Activated CD8-positive, alpha-beta T cell treated with anti-CD3 and anti-CD28 coated beads for 36 hours (primary cell): Measurements from ENCODE around the gene FRYL. TPM values are rescaled to one million over a fixed set of nuclear protein-coding genes. Genes with fewer than 3 reads are reported as not detected.
"Not testable (repeated sequence)": the region's sequence is repeated elsewhere in the genome, so short reads cannot be mapped to it uniquely, and the experiment has no call there.

Experiments
- ATAC-seq: fragments of 200-7000 bp; cut with Tn5 transposase; one replicate; pipeline ENCODE4 v1.10.0; 2021; ENCODE audit warnings: mild to moderate bottlenecking, moderate library complexity
- CTCF ChIA-PET: fragments of 350-600 bp; sonication (Branson Sonifier 250); formaldehyde crosslinking; loops from one replicate; lab custom pipeline; 2021; ENCODE audit warnings: antibody characterized with exemption; lab: Charles Lee
- POLR2A ChIA-PET: fragments of 350-600 bp; sonication (Branson Sonifier 250); formaldehyde crosslinking; loops from one replicate; lab custom pipeline; 2021; ENCODE audit warnings: antibody characterized with exemption; lab: Charles Lee
- DNase-seq: peaks from one replicate; pipeline ENCODE4 v3.0.0-alpha.2; 2020
- H3K27ac Mint-ChIP-seq: one replicate; pipeline ENCODE4 v1.8.0; 2021; ENCODE audit warnings: mild to moderate bottlenecking, mixed read lengths
- H3K27me3 Mint-ChIP-seq: one replicate; pipeline ENCODE4 v1.8.0; 2021; ENCODE audit warnings: mixed read lengths
- H3K36me3 Mint-ChIP-seq: one replicate; pipeline ENCODE4 v1.8.0; 2021; ENCODE audit warnings: low read depth, mixed read lengths
- H3K4me1 Mint-ChIP-seq: one replicate; pipeline ENCODE4 v1.8.0; 2021; ENCODE audit warnings: low read depth, mixed read lengths
- H3K4me3 Mint-ChIP-seq: one replicate; pipeline ENCODE4 v1.8.0; 2021; ENCODE audit warnings: mild to moderate bottlenecking, moderate library complexity, mixed read lengths
- H3K9me3 Mint-ChIP-seq: one replicate; pipeline ENCODE4 v1.8.0; 2021; ENCODE audit warnings: mixed read lengths
- intact Hi-C: fragments of 100-400 bp; cut with micrococcal nuclease; formaldehyde crosslinking; loops from one replicate; pipeline ENCODE4 v1.10.0; 2022
- total RNA-seq, 2 experiments: library from RNA; stranded (reverse); gene quantifications; one replicate each; pipeline ENCODE4 v1.2.3, GENCODE V29; 2021
- TF ChIP-seq, protein P1 (sequence below): fragments of 200-600 bp; IDR thresholded peaks from one replicate; pipeline ENCODE4 v1.8.0; 2022; ENCODE audit warnings: antibody characterized with exemption, mild to moderate bottlenecking

The FRYL gene
- total RNA-seq, 2 experiments from 2014 or later, result 66.6 to 73.2 TPM

DNA sequence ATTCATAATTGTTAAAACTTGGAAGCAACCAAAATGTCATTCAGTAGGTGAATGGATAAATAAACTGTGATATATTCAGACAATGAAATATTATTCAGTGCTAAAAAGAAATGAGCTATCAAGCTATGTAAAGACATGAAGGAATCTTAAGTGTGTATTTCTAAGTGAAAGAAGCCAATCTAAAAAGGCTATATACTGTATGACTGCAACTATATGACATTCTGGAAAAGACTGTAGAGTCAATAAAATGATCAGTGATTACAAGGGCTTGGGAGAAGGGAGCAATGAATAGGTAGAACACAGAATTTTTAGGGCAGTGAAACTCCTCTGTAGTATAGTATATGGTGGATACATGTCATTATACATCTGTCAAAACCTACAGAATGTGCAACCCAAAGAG is 139.9 kb downstream of the FRYL start:
- no peaks in the 10 kb centered on the region for H3K27me3 Mint-ChIP-seq
- CTCF ChIA-PET, result interaction anchor here (0.9 kb wide), 1 partner anchor 25 kb away, joined by 3 read pairs; no protein-coding TSS in a partner anchor
- H3K4me1 Mint-ChIP-seq, result peaks cover 34% of the 10 kb centered on the region
- POLR2A ChIA-PET, result no interaction called here
- no peak for ATAC-seq
- no peak for DNase-seq
- TF ChIP-seq, protein P1, sequence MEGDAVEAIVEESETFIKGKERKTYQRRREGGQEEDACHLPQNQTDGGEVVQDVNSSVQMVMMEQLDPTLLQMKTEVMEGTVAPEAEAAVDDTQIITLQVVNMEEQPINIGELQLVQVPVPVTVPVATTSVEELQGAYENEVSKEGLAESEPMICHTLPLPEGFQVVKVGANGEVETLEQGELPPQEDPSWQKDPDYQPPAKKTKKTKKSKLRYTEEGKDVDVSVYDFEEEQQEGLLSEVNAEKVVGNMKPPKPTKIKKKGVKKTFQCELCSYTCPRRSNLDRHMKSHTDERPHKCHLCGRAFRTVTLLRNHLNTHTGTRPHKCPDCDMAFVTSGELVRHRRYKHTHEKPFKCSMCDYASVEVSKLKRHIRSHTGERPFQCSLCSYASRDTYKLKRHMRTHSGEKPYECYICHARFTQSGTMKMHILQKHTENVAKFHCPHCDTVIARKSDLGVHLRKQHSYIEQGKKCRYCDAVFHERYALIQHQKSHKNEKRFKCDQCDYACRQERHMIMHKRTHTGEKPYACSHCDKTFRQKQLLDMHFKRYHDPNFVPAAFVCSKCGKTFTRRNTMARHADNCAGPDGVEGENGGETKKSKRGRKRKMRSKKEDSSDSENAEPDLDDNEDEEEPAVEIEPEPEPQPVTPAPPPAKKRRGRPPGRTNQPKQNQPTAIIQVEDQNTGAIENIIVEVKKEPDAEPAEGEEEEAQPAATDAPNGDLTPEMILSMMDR, result no peak
- intact Hi-C loops, result no loop called here
- H3K27ac Mint-ChIP-seq, result no peak overlapping the region
- peaks cover 4% of the 10 kb centered on the region for H3K9me3 Mint-ChIP-seq
- H3K4me3 Mint-ChIP-seq, result no peak overlapping the region
- H3K36me3 Mint-ChIP-seq, result peaks cover 14% of the 10 kb centered on the region

DNA sequence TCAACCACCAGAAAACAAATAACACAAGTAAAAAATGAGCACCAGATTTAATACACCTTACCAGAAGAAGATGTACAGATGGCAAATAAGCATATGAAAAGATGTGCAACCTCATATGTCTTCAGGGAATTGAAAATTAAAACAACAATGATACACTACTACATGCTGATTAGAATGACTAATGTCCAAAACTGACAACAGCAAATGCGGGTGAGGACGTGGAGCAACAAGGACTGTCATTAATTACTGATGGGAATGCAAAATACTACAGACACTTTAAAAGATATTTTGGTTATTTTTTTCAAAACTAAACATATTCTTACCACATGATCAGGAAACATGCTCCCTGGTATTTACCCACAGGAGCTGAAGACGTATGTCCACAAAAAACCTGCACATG is 140.3 kb downstream of the FRYL start:
- ChIA-PET CTCF (no interaction called here), POLR2A (no interaction called here)

DNA sequence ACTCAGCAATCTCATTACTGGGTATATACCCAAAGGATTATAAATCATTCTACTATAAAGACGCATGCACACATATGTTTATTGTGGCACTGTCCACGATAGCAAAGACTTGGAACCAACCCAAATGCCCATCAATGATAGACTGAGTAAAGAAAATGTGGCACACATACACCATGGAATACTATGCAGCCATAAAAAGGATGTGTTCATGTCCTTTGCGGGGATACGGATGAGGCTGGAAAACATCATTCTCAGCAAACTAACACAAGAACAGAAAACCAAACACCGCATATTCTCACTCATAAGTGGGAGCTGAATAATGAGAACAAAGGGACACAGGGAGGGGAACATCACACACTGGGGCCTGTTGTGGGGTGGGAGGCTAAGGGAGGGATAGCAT is 141.5 kb downstream of the FRYL start:
- Mint-ChIP-seq H3K36me3 (peaks cover 14% of the 10 kb centered on the region), H3K4me1 (peaks cover 32% of the 10 kb centered on the region)
- H3K9me3 Mint-ChIP-seq, H3K27ac Mint-ChIP-seq, DNase-seq, H3K4me3 Mint-ChIP-seq, CTCF ChIA-PET, H3K27me3 Mint-ChIP-seq, ATAC-seq, POLR2A ChIA-PET, intact Hi-C loops: not testable (repeated sequence)

More for the DNA sequence above, 140.3 kb downstream of the FRYL start:
- Mint-ChIP-seq H3K36me3 (peaks cover 14% of the 10 kb centered on the region), H3K9me3 (peaks cover 4% of the 10 kb centered on the region), H3K27ac (no peak overlapping the region), H3K4me3 (no peak overlapping the region), H3K27me3 (no peaks in the 10 kb centered on the region), H3K4me1 (peaks cover 32% of the 10 kb centered on the region)
- TF ChIP-seq, protein P1, result no peak
- intact Hi-C loops, result no loop called here
- ATAC-seq (no peak), DNase-seq (no peak)

GRCh38 chr4:48636911-48637310 is 143.2 kb downstream of the FRYL start:
- Mint-ChIP-seq H3K9me3 (peaks cover 4% of the 10 kb centered on the region), H3K27ac (no peak overlapping the region), H3K4me3 (no peak overlapping the region), H3K4me1 (peaks cover 25% of the 10 kb centered on the region), H3K36me3 (peaks cover 14% of the 10 kb centered on the region), H3K27me3 (no peaks in the 10 kb centered on the region)
- intact Hi-C loops, result no loop called here
- ChIA-PET CTCF (interaction anchor here (1.6 kb wide), 1 partner anchor 17 kb away, joined by 3 read pairs; no protein-coding TSS in a partner anchor), POLR2A (no interaction called here)
- DNase-seq (no peak), ATAC-seq (no peak)
- TF ChIP-seq, protein P1, result no peak

- ATAC-seq, result no peak
- intact Hi-C loops, result no loop called here
- no peak overlapping the region for H3K4me3 Mint-ChIP-seq
Measured at GRCh38 chr4:48635980-48636379, 144.1 kb downstream of the FRYL start.

More at GRCh38 chr4:48635980-48636379, 144.1 kb downstream of the FRYL start:
- ChIA-PET POLR2A (no interaction called here), CTCF (interaction anchor here (1.6 kb wide), 1 partner anchor 18 kb away, joined by 3 read pairs; no protein-coding TSS in a partner anchor)
- DNase-seq, result no peak
- H3K36me3 Mint-ChIP-seq, result peaks cover 14% of the 10 kb centered on the region
- H3K4me1 Mint-ChIP-seq, result peaks cover 18% of the 10 kb centered on the region
- peaks cover 4% of the 10 kb centered on the region for H3K9me3 Mint-ChIP-seq
- H3K27ac Mint-ChIP-seq, result no peak overlapping the region
- TF ChIP-seq, protein P1, result no peak
- no peaks in the 10 kb centered on the region for H3K27me3 Mint-ChIP-seq
